H1 (cell line): ENCODE data around the gene DNMT3B. TPM values are rescaled to one million over a fixed set of nuclear protein-coding genes. Genes with fewer than 3 reads are reported as not detected.

Source experiments
- KDM1A ChIP-seq: fragments of 200-600, 300-600 bp; sonication (generic); IDR thresholded peaks from 2 replicates; pipeline ENCODE4 v1.7.1; 2016; ENCODE audit warnings: mild to moderate bottlenecking, low read length, borderline replicate concordance
- KDM4A ChIP-seq: IDR thresholded peaks from one replicate; pipeline ENCODE4 v1.7.1; 2012; ENCODE audit warnings: low read depth, mild to moderate bottlenecking, moderate library complexity, low read length, inconsistent platforms; ENCODE audit not compliant: severe bottlenecking
- NANOG ChIP-seq: IDR thresholded peaks from 2 replicates; pipeline ENCODE4 v1.6.1; 2011; ENCODE audit warnings: low read length, low read depth, mild to moderate bottlenecking, inconsistent platforms; ENCODE audit not compliant: insufficient read depth, poor library complexity, severe bottlenecking
- TAF1 ChIP-seq: IDR thresholded peaks from 2 replicates; pipeline ENCODE4 v1.6.1; 2011; ENCODE audit warnings: mild to moderate bottlenecking, low read depth, low read length
- TBP ChIP-seq: IDR thresholded peaks from 2 replicates; pipeline ENCODE4 v1.6.1; 2011; ENCODE audit warnings: low read depth, low read length, improper control_type of control experiment
- polyA plus RNA-seq, 7 experiments: library from polyadenylated mRNA; depleted of rRNA in 3 of 7; stranded (reverse) in 5 of 7; unstranded in 2 of 7; fragments of >200 nt in 5 of 7; fragments of 200-250 nt in 2 of 7; gene quantifications; 1 replicate in 5 of 7; 2 replicates in 1 of 7; 4 replicates in 1 of 7; pipeline versions ENCODE4 v1.2.1 to v1.2.3, GENCODE V29; 2011 to 2013; ENCODE audit warnings: missing spikeins in 2 of 7, mixed read lengths in 2 of 7
- total RNA-seq: library from RNA; stranded (reverse); fragmentation: NEBNext Ultra II Directional; extraction: Animal tissue kit (Norgen Biotek cat#: 25700); gene quantifications from 2 replicates; pipeline ENCODE4 v1.2.1, GENCODE V29; 2021

DNMT3B gene
- total and polyA plus RNA-seq, 2 of the 8 experiments (the other 6 are each of a cell fraction or from before 2014, with no cell fraction given): 433 to 1,016 TPM

- TF ChIP-seq TBP: no peak
- TF ChIP-seq KDM1A: no peak
- no peak for TF ChIP-seq NANOG
- no peak for TF ChIP-seq TAF1
- TF ChIP-seq KDM4A: no peak
Measured at GRCh38 chr20:32822225-32822624, 60.0 kb downstream of the DNMT3B start (continued).
